ENCODE measurements around the gene ATXN7L1. TPM values are rescaled to one million over a fixed set of nuclear protein-coding genes. Genes with fewer than 3 reads are reported as not detected.

Gene ATXN7L1, protein sequence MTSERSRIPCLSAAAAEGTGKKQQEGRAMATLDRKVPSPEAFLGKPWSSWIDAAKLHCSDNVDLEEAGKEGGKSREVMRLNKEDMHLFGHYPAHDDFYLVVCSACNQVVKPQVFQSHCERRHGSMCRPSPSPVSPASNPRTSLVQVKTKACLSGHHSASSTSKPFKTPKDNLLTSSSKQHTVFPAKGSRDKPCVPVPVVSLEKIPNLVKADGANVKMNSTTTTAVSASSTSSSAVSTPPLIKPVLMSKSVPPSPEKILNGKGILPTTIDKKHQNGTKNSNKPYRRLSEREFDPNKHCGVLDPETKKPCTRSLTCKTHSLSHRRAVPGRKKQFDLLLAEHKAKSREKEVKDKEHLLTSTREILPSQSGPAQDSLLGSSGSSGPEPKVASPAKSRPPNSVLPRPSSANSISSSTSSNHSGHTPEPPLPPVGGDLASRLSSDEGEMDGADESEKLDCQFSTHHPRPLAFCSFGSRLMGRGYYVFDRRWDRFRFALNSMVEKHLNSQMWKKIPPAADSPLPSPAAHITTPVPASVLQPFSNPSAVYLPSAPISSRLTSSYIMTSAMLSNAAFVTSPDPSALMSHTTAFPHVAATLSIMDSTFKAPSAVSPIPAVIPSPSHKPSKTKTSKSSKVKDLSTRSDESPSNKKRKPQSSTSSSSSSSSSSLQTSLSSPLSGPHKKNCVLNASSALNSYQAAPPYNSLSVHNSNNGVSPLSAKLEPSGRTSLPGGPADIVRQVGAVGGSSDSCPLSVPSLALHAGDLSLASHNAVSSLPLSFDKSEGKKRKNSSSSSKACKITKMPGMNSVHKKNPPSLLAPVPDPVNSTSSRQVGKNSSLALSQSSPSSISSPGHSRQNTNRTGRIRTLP
- 3.3 TPM for polyA plus RNA-seq (2013, experiment 1 of 2; ENCODE audit: insufficient read length)
- 2.8 TPM for polyA plus RNA-seq (2013, experiment 2 of 2; ENCODE audit: insufficient read length)

DNA sequence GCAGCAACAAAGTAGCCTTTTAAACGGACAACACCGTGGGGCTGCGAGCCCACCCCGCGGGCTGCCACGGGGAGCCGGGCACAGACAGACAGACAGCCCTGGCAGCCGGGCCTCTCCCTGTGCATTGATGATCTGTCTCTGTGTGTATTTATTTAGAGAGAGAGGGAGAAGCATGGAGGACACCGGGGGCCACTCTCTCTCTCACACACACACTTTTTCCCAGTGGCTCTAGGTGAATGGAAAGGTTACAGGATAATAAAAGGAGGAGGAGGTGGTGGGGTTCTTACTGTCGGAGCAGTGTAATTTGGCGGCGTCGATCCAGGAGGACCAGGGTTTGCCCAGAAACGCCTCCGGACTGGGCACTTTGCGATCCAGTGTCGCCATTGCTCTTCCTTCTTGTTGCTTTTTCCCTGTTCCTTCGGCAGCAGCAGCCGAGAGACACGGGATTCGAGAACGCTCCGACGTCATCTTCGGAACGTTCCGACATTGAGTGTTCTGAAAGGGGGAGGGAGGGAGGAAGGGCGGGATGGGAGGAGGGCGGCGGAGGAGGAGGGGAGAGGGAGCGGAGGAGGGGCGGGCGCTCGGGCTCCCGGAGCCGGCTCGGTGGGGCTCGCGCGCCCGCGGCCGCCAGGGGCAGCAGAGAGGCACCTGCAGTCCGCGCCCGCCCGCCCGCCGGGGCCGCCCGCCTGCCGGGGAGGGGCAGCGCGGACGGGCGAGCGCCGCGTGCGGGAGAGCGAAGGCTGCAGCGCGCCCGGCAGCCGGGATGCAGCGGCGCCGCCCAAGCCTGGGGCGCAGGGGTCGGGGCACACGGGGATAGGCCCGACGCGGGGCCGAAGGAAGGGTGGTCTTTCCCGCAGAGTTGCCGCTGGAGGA is at the start of gene ATXN7L1:
Gene ATXN7L1 (minus strand): TSS at position 509 of the 873 bp plus-strand sequence. CDS start 41 bp downstream, at position 468.
- DNase-seq, result peak; percentile 98

DNA sequence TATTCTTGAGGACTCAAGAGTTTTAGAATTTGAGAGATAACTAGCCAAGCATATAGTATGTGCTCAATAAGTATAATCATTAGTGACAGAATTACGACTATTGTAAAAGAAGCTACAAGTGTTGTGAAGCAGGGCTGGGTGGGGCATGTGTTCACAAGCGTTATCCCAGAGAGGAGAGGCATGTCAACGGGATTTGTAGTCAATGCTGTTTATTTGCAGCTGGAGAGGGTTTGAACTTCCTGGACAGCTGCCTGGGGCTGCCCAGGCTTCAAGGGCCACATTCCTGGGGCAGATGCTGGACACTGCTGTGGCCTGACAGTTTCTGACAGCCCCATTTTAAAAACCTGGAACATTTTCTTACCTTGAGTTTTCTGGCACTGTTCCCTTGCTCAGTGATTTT is 49.7 kb upstream of the ATXN7L1 start:
- DNase-seq, result no peak

DNA sequence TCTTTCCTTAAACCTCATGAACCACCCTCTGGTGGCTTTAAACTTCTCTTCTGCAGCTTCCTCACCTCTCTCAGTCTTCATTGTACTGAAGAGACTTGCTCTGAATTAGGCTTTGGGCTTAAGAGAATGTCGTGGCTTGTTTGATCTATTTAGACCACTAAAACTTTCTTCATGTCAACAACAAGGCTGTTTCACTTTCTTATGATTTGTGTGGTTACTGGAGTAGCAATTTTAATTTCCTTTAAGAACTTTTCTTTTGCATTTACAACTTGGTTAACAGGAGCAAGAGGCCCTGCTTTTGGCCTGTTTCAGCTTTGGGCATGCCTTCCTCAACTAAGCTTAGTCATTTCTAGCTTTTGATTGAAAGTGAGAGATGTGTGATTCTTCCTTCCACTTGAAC is 48.5 kb upstream of the ATXN7L1 start:
- no peak for DNase-seq

DNA sequence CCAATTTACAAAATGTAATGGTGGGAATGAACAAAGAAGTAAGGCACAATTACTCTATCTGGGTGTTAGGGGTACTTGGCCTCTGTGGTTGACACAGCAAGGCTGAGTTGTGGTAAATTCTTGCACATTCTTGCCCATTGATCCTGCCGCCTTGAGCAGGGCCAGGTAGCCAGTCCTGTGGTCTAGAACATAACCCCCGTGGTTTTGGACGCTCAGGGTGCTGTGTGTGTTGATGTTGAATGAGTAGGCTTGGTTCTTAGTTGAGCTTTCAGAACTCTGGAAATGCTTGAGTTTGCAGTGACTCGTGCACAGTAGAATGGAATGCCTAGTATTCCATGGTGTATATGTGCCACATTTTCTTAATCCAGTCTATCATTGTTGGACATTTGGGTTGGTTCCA is 44.4 kb upstream of the ATXN7L1 start:
- DNase-seq, result peak; percentile 24

DNA sequence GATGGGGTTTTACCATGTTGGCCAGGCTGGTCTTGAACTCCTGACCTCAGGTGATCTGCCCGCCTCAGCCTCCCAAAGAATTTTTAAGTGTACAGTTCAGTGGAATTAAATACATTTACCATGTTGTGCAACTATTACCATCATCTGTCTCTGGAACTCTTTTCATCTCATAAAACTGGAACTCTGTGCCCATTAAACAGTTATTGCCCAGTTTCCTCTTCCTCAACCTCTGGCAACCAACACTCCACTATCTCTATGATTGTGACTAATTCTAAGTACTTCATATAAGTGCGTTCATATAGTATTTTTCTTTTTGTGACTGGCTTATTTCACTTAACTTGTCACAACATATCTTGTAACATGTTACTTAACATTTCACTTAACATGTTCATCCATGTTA is 41.3 kb upstream of the ATXN7L1 start:
- no peak for DNase-seq

DNA sequence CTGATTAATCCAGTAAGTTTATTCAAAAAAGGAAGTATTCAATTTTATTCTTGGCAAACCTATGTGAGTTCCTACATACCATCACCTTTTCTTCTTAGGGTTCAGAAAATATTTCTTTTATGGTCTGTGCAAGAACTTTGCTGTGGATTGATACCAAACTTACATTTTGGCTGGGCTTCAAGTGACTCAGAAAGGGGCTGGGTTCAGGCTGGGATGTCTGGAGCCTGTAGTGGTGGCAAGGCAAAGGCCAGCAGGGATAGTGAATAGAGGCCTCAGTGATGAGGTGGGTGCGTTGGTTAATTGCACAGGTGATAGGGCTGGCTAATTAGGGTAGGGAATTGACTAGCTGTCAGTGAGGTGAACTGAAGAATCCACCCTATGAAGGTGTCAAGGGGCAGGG is 40.2 kb upstream of the ATXN7L1 start:
- DNase-seq, result peak; percentile 49

DNA sequence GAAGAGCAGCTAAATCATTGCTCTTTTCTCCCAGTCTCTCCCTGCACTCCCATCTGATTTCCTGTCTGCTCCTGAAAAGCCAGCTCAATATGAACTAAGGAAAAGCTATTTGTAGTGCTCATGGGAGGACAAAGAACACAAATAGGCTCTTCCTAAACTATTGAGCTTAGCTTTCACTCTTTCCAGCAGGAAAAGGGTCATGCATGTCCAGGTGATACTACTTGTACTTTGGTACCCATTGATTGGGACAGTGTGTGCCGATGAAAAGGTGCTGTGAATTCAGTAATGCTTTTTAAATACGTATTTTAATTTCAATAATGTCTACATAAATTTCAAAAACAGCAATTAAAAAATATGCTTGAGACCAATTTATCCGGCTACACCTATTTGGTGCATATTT is 37.5 kb upstream of the ATXN7L1 start:
- DNase-seq, result no peak

DNA sequence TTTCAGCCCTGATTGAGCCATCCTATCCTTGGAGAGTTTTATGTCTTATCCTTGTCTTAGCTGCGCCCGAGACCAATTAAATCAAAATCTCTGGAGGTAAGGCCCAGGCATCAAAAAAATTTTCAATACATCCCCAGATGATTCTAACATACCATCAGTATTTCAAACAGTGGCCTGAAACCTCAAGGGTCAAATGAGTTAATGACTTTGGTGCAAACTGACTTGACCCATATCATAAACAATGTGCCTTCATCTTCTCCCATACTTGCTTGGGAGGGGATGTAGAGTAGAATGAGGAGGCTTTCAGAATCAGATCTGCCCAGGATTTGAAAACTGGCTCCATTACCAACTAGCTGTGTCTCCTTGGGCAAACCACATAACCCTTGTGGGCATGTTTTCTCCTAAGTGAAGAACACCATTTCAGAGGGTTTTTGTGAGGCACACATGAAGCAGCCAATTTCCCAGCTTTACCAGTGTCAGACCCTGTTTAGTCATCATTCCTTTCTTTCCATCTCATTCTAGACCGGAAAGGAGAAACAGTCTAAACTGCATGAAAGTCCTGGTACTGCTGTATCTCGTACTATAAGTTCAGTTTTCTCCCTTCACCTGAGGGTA is 35.7 kb upstream of the ATXN7L1 start:
- no peak for DNase-seq

DNA sequence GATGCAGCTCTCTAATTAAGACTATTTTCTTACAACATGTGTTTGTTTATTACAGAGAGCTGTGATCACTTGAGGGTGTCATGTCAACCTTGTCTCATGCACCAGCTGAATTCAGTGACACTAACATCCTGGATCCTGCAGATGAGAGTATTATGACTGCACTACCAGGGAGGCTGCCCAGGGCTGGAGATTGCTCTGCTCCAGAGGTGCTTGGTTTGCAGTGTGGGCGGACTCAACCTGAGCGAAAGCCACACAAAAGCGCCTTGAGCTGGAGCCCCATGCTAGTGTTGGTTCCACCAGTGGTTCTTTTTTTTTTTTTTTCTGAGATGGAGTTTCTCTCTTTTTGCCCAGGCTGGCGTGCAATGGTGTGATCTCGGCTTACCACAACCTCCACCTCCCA is 33.8 kb upstream of the ATXN7L1 start:
- no peak for DNase-seq

DNA sequence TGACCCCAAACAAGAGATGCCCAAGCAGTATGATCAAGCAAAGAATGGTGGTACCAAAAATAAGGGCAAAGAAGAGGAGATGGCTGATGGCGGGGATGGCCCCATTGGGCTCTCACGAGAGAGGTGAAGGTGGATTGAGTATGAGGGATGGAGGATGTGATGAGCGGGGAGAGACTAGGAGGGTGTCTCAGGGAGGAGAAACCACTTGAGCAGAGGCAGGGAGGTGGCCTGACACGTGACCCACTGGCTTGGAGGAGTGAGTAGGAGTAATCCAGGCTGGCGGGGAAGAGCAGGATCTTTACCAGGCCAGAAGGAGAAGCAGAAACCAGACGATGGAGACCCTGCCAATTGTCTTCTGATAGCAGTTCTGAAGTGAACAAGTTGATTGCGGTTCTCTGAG is 33.3 kb upstream of the ATXN7L1 start:
- no peak for DNase-seq

DNA sequence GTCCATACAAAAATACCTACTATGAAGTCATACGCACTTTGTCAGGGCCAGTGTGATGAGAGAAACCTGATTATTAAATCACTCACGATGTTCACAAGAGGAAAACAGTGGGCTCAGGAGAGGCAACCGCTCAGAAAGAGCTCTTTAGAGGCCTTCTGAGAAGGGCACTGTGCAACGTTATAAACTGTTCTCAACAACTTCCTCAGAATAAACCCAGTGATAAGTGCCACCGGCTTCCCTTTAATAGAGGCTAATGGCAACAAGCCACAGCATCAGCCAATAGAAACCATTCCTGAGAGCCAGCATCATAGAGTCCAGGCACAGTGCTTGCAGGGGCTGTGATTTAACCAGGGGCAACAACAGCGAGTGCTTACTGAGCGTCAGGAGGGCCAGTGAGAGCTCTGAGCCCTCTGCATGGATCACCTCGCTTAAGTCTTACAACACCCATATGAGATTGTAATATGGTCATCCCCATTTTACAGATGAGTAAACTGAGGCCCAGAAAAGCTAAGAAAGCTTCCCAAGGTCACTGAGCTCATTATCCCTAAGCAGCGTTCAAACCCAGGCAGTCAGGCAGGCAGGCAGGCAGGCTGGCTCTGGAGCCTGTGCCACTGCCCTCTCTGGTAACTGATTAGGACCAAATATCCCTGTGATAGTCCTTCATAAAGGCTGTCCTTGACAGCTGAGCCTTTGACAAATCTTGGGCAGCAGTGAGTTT is 30.9 kb upstream of the ATXN7L1 start:
- no peak for DNase-seq

DNA sequence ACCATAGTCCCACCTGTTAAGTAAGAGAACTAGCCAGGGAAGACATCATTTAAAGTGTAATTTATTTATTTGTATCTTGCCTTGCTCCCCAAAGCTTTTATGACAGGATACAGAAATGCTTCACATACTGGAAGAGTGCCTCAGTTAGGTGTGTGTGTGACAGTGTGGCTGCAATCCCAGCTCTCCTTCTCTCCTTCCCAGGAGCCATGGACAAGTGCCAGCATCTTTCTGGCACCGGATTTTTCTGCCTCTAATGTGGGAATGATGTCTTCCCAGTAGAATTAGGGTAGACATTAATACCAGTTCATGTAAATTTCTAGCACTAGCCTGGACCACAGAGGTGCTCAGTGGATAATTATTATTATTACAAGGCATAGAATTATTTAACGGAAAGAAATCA is 30.3 kb upstream of the ATXN7L1 start:
- DNase-seq, result no peak

DNA sequence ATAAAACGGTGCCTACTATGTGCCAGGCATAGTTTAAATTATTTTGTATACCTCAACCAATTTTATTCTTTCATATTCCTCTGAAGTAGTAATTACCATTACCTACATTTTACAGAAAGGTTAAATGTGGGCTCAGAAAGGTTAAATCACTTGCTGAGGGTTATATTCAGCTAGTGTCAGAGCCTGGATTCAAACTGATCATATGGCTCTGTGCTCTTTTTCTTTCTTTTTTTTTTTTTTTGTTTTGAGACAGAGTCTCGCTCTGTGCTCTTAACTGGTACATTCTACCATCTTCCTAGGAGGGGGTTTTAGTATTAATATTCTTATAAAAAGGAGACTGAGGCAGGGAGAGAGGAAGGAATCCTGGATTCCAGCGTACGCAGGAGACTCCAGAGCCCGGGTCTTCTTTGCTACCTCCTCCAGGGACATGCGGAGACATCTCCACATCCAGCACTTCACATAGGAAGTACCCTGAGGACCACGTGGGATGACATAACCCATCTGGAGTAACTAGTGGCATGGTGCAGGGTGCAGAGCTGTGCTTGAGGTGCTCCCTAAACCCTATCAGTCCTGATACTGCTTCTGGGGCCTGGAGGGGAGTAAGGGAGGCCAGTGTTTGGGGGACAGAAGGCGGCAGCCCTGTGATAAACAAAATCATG is 29.6 kb upstream of the ATXN7L1 start:
- DNase-seq, result no peak

DNA sequence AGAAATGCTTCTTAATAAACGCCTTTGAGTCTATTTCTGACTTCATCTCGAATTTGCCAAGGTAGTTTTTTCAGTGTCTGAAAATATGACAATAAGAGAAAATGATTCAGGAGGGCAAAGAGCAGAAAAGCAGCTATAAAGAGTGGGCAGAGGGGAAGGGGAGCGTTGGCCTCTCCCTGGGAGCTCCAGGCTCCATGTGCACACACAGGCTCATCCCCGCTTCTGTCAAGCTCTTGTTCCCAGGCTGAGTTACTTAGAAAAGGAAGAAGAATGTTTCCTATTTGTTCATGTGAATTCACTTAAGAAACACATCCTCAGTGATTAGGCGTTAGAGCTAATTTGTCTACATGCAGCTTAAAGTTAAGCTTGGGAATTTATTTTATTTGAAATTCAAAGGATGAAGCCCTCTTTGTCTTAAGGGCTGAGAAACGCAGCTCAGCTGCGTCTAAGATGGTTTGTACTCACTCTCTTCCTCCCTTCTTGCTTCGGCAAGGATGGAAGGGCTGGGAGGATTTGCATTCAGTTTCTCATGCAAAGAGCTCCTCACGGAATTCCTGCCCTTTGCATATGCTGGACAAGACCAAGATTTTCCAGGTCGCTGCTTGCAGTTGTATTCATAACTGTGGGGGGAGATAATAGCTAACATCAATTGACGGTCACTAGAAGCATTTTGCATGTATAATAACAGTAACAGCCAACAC is 29.0 kb upstream of the ATXN7L1 start:
- DNase-seq, result no peak

DNA sequence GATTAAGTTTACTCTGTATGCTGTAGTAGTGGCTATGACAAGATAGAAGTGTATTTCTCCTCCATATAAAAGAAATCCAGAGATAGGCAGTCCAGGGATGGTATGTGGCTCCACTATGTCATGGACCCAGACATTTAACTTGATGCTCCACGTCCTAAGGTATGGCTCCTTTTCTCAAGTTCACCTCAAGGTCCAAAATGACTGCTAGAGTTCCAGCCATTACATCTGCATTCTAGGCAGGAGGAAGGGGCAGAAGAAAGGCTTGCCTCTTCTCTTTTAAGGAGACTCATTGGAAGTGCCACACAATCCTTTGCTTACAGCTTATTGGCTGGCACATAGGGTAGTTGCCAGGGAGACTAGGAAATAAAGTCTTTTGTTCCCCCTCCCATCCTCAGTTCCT is 27.7 kb upstream of the ATXN7L1 start:
- no peak for DNase-seq

DNA sequence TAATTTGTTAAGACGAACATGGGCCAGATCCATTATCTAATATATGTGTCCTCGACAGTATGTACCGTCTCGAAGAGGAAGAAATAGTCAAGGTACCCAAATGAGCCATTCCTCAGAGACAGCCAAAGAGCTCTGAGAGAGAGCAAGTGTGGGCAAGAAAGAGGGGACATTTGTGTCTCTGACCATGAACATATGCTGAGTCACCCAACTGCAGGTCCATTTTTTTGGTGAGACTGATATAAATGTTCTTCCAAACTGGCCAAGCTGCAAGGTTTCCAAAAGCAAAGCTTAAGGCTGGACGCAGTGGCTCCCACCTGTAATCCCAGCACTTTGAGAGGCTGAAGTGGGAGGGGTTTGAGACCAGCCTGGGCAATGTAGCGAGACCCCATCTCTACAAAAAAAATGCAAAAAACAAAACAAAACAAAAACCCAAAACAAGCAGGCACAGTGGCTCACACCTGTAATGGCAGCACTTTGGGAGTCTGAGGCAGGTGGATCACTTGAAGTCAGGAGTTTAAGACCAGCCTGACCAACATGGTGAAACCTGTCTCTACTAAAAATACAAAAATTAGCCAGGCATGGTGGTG is 26.0 kb upstream of the ATXN7L1 start:
- DNase-seq, result no peak

DNA sequence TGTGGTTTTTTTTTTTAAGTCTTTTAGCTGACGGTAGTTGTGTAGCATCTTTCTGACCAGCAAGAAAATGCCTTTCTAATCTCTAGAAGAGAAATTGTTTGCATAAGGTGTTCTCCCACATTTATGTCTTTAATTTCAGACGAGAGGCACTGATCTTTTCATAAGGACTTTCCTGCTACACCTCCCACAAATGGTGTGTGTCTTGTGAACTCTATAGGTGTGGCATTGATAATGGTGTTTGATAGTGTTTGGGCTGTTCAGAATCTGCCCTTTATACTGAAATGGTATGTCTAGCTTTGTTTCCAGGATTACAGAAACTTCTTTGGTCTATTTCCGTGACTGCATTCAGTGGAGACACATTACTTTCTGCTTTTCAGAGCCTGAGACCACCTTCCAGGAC is 21.6 kb upstream of the ATXN7L1 start:
- DNase-seq, result no peak

DNA sequence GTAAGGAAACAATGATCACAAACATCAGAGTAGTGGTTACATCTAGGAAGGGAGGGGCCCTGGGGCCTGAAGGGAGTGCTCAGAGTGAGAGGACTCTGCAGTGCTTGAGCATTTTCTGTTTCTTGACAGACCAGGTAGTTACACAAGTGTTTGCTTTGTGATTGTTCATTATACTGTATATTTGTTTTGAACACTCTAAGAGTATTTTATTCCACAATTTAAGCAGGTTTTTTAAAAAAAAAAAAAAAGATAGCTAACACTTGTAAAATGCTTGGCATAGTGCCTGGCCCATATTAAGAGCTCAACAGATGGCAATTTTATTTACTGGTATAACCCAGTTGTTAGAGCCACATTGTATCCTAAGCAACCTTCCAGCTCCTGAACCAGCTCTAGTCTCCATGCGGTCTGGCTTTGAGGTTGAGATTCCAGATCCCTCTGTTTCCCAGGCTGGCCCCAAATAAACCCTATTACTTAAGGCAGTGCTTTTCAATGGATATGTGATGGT is 20.1 kb upstream of the ATXN7L1 start:
- DNase-seq, result no peak

DNA sequence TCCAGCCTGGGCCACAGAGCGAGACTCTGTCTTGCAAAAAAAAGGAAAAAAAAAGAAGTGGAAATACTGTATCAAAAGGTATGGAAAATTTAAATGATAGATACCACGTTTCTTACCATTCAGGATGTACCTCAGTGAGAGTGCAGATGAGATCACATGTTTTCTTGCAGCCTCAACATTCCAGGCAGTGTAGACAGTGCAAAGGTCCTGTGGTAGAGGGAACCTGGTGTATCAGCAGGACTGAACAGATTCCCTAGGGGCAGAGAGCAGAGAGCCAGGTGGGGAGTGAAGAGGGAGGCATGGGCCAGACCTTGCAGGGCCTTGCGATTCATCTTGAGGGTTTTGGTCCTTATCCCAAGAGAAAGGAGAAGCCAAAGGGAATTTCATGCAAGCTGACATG is 17.7 kb upstream of the ATXN7L1 start:
- no peak for DNase-seq

DNA sequence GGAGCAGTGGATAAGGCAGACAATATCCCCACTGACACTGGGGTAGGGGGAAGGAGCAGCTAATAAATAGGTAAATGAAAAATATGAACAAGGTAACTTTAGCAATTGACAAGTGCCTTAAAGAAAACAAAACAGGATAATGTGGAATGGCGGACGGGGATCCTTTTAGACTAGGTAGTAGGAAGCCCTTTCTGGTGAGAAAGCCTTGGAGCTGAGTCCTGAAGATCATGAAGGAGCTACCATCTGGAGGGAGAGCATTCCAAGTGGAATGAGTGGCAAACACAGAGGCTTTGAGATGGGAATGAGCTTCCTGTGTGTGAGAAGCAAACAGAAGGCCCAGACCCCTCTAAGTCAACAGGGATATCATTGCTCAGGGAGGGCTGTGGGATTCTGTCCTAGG is 16.0 kb upstream of the ATXN7L1 start:
- no peak for DNase-seq
